ENCODE data around the gene EBLN2. TPM values are rescaled to one million over a fixed set of nuclear protein-coding genes. Genes with fewer than 3 reads are reported as not detected.

Gene EBLN2
- total and polyA plus RNA-seq, 2 experiments from 2014 or later, result 6.1 to 9.3 TPM

- Histone ChIP-seq H3K27me3 (no peaks in the 10 kb centered on the region), H3K9me3 (ENCODE audit: low read depth) (no peaks in the 10 kb centered on the region), H3K79me2 (no peaks in the 10 kb centered on the region), H2AFZ (no peak overlapping the region), H3K36me3 (replicated peaks; ENCODE audit: insufficient read depth, low read depth) (no peaks in the 10 kb centered on the region), H3K4me2 (no peak overlapping the region), H3K4me3 (no peak overlapping the region), H3K27ac (no peak overlapping the region), H3K9me2 (replicated peaks; ENCODE audit: insufficient read depth) (no peaks in the 10 kb centered on the region), H4K20me1 (ENCODE audit: insufficient read depth, poor library complexity, severe bottlenecking) (peaks cover 98% of the 10 kb centered on the region), H3K4me1 (ENCODE audit: insufficient read depth) (peaks cover 16% of the 10 kb centered on the region)
- no peak for DNase-seq (ENCODE audit: low spot score)
- 56% methylated on average over 4 of the region's 4 CpGs for WGBS (ENCODE audit: low lambda C conversion rate, missing lambda C conversion rate)
- no peak for TF ChIP-seq EZH2phosphoT487 (IDR thresholded peaks at IDR 0.05; ENCODE audit: low read depth, severe bottlenecking, unreplicated experiment)
- TF ChIP-seq, protein P1, sequence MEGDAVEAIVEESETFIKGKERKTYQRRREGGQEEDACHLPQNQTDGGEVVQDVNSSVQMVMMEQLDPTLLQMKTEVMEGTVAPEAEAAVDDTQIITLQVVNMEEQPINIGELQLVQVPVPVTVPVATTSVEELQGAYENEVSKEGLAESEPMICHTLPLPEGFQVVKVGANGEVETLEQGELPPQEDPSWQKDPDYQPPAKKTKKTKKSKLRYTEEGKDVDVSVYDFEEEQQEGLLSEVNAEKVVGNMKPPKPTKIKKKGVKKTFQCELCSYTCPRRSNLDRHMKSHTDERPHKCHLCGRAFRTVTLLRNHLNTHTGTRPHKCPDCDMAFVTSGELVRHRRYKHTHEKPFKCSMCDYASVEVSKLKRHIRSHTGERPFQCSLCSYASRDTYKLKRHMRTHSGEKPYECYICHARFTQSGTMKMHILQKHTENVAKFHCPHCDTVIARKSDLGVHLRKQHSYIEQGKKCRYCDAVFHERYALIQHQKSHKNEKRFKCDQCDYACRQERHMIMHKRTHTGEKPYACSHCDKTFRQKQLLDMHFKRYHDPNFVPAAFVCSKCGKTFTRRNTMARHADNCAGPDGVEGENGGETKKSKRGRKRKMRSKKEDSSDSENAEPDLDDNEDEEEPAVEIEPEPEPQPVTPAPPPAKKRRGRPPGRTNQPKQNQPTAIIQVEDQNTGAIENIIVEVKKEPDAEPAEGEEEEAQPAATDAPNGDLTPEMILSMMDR (IDR thresholded peaks at IDR 0.05; ENCODE audit: poor library complexity), result no peak
- no peak for TF ChIP-seq EZH2 (IDR thresholded peaks at IDR 0.05; ENCODE audit: borderline replicate concordance)
Measured at GRCh38 chr3:73021301-73021835, 40.1 kb upstream of the EBLN2 start.

GRCh38 chr3:73024836-73025235, 36.6 kb upstream of the EBLN2 start:
- Histone ChIP-seq H3K27ac (no peak overlapping the region), H3K27me3 (no peaks in the 10 kb centered on the region), H3K4me2 (no peak overlapping the region), H3K4me1 (ENCODE audit: insufficient read depth) (peaks cover 28% of the 10 kb centered on the region), H2AFZ (no peak overlapping the region), H3K9me2 (replicated peaks; ENCODE audit: insufficient read depth) (no peaks in the 10 kb centered on the region), H3K79me2 (no peaks in the 10 kb centered on the region), H3K9me3 (ENCODE audit: low read depth) (no peaks in the 10 kb centered on the region), H3K36me3 (replicated peaks; ENCODE audit: insufficient read depth, low read depth) (no peaks in the 10 kb centered on the region), H4K20me1 (ENCODE audit: insufficient read depth, poor library complexity, severe bottlenecking) (peaks cover 100% of the 10 kb centered on the region), H3K4me3 (no peak overlapping the region)
- DNase-seq (ENCODE audit: low spot score), result no peak
- TF ChIP-seq, protein P1 (IDR thresholded peaks at IDR 0.05; ENCODE audit: poor library complexity), result no peak

- H3K9me3 ChIP-seq (ENCODE audit: low read depth), result no peaks in the 10 kb centered on the region
- H3K27me3 ChIP-seq, result no peaks in the 10 kb centered on the region
- H3K36me3 ChIP-seq (replicated peaks; ENCODE audit: insufficient read depth, low read depth), result no peaks in the 10 kb centered on the region
- no peaks in the 10 kb centered on the region for H3K9me2 ChIP-seq (replicated peaks; ENCODE audit: insufficient read depth)
- H3K4me1 ChIP-seq (ENCODE audit: insufficient read depth), result peaks cover 30% of the 10 kb centered on the region
- H3K4me3 ChIP-seq, result no peak overlapping the region
- no peak for DNase-seq (ENCODE audit: low spot score)
- 74% methylated on average over 6 of the region's 6 CpGs for WGBS (ENCODE audit: low lambda C conversion rate, missing lambda C conversion rate)
- peak overlapping the region; percentile 31 for H3K4me2 ChIP-seq
- no peak overlapping the region for H2AFZ ChIP-seq
- TF ChIP-seq EZH2 (IDR thresholded peaks at IDR 0.05; ENCODE audit: borderline replicate concordance) (no peak), EZH2phosphoT487 (IDR thresholded peaks at IDR 0.05; ENCODE audit: low read depth, severe bottlenecking, unreplicated experiment) (no peak)
- TF ChIP-seq, protein P1 (IDR thresholded peaks at IDR 0.05; ENCODE audit: poor library complexity), result no peak
- H3K27ac ChIP-seq, result peak overlapping the region; percentile 18
- H3K79me2 ChIP-seq, result no peaks in the 10 kb centered on the region
- H4K20me1 ChIP-seq (ENCODE audit: insufficient read depth, poor library complexity, severe bottlenecking), result peaks cover 100% of the 10 kb centered on the region
Measured at GRCh38 chr3:73026111-73026759, 35.2 kb upstream of the EBLN2 start.

All from hepatocyte (in vitro differentiated cells).